Duodenal mucosa (tissue), 2 donors: ENCODE data around the gene SUPT3H.

Experiments
- H3K27ac ChIP-seq: one replicate; pipeline ENCODE4 v1.7.0; 2013; ENCODE audit warnings: low read depth, low read length
- H3K27me3 ChIP-seq, 2 donors: one replicate each; pipeline ENCODE4 v1.7.0; 2013; ENCODE audit warnings: low read length in 2 of 2, control low read depth in 1 of 2; ENCODE audit not compliant: insufficient read depth in 2 of 2, control insufficient read depth in 1 of 2
- H3K36me3 ChIP-seq, 2 donors: one replicate each; pipeline ENCODE4 v1.7.0; 2013; ENCODE audit warnings: low read length in 2 of 2, control low read depth in 1 of 2; ENCODE audit not compliant: insufficient read depth in 2 of 2, control insufficient read depth in 1 of 2
- H3K4me1 ChIP-seq, 2 donors: one replicate each; pipeline ENCODE4 v1.7.0; 2013; ENCODE audit warnings: low read length in 2 of 2, control low read depth in 1 of 2; ENCODE audit not compliant: insufficient read depth in 2 of 2, control insufficient read depth in 1 of 2
- H3K4me3 ChIP-seq, 2 donors: one replicate each; pipeline ENCODE4 v1.7.0; 2013; ENCODE audit warnings: low read length in 2 of 2, low read depth in 1 of 2
- H3K9ac ChIP-seq, 2 donors: one replicate each; pipeline ENCODE4 v1.7.0; 2013; ENCODE audit warnings: low read length in 2 of 2, low read depth in 1 of 2
- H3K9me3 ChIP-seq, 2 donors: one replicate each; pipeline ENCODE4 v1.7.0; 2013; ENCODE audit warnings: low read length in 2 of 2, control low read depth in 1 of 2; ENCODE audit not compliant: control insufficient read depth in 1 of 2

SUPT3H gene

GRCh38 chr6:45222380-45222779 is 155.4 kb downstream of the SUPT3H start:
- H3K36me3 ChIP-seq, result no peaks in the 10 kb centered on the region
- H3K4me3 ChIP-seq, result no peak overlapping the region
- H3K9ac ChIP-seq, result no peak overlapping the region

GRCh38 chr6:45215759-45216158 is 162.0 kb downstream of the SUPT3H start:
- Histone ChIP-seq H3K9ac (no peak overlapping the region), H3K4me1 (peaks cover 0 to 4% of the 10 kb centered on the region in 2 donors), H3K27ac (no peak overlapping the region), H3K27me3 (no peaks in the 10 kb centered on the region), H3K9me3 (peaks cover 0 to 12% of the 10 kb centered on the region in 2 donors), H3K36me3 (no peaks in the 10 kb centered on the region), H3K4me3 (no peak overlapping the region)

More at GRCh38 chr6:45222380-45222779, 155.4 kb downstream of the SUPT3H start:
- no peaks in the 10 kb centered on the region for H3K9me3 ChIP-seq
- no peak overlapping the region for H3K27ac ChIP-seq
- no peaks in the 10 kb centered on the region for H3K27me3 ChIP-seq
- peaks cover 0 to 4% of the 10 kb centered on the region in 2 donors for H3K4me1 ChIP-seq

GRCh38 chr6:45212976-45213375 is 164.8 kb downstream of the SUPT3H start:
- Histone ChIP-seq H3K9ac (no peak overlapping the region), H3K9me3 (peaks cover 4 to 25% of the 10 kb centered on the region in 2 donors)

GRCh38 chr6:45209762-45210161 is 168.0 kb downstream of the SUPT3H start:
- Histone ChIP-seq H3K9ac (no peak overlapping the region), H3K4me3 (no peak overlapping the region), H3K27me3 (no peaks in the 10 kb centered on the region), H3K36me3 (no peaks in the 10 kb centered on the region), H3K27ac (no peak overlapping the region), H3K4me1 (no peaks in the 10 kb centered on the region), H3K9me3 (peaks cover 4 to 14% of the 10 kb centered on the region in 2 donors)

More at GRCh38 chr6:45212976-45213375, 164.8 kb downstream of the SUPT3H start:
- Histone ChIP-seq H3K4me3 (no peak overlapping the region), H3K4me1 (no peaks in the 10 kb centered on the region), H3K27me3 (no peaks in the 10 kb centered on the region), H3K36me3 (no peaks in the 10 kb centered on the region), H3K27ac (no peak overlapping the region)

GRCh38 chr6:45206793-45207492 is 170.8 kb downstream of the SUPT3H start:
- no peak overlapping the region for H3K27ac ChIP-seq
- no peak overlapping the region for H3K4me3 ChIP-seq
- H3K36me3 ChIP-seq, result no peaks in the 10 kb centered on the region
- no peaks in the 10 kb centered on the region for H3K27me3 ChIP-seq
- peaks cover 4 to 14% of the 10 kb centered on the region in 2 donors for H3K9me3 ChIP-seq
- H3K4me1 ChIP-seq, result no peaks in the 10 kb centered on the region
- no peak overlapping the region for H3K9ac ChIP-seq

- H3K4me1 ChIP-seq, result peaks cover 0 to 6% of the 10 kb centered on the region in 2 donors
- no peaks in the 10 kb centered on the region for H3K27me3 ChIP-seq
- H3K27ac ChIP-seq, result no peak overlapping the region
- no peak overlapping the region for H3K4me3 ChIP-seq
- no peaks in the 10 kb centered on the region for H3K9me3 ChIP-seq
- no peaks in the 10 kb centered on the region for H3K36me3 ChIP-seq
- H3K9ac ChIP-seq, result no peak overlapping the region
These were observed 176.2 kb downstream of the SUPT3H start for GRCh38 chr6:45201484-45201883.

- Histone ChIP-seq H3K27me3 (no peaks in the 10 kb centered on the region), H3K27ac (no peak overlapping the region), H3K36me3 (no peaks in the 10 kb centered on the region), H3K9me3 (no peaks in the 10 kb centered on the region), H3K4me1 (peaks cover 0 to 6% of the 10 kb centered on the region in 2 donors), H3K9ac (no peak overlapping the region), H3K4me3 (no peak overlapping the region)
These were observed 177.2 kb downstream of the SUPT3H start for GRCh38 chr6:45200510-45200909.

GRCh38 chr6:45199554-45199953 is 178.2 kb downstream of the SUPT3H start:
- H3K9me3 ChIP-seq, result no peaks in the 10 kb centered on the region
- H3K36me3 ChIP-seq, result no peaks in the 10 kb centered on the region
- H3K27ac ChIP-seq, result no peak overlapping the region
- H3K27me3 ChIP-seq, result no peaks in the 10 kb centered on the region
- H3K4me1 ChIP-seq, result peaks cover 0 to 6% of the 10 kb centered on the region in 2 donors
- H3K4me3 ChIP-seq, result no peak overlapping the region
- H3K9ac ChIP-seq, result no peak overlapping the region

- H3K36me3 ChIP-seq, result no peaks in the 10 kb centered on the region
- H3K27me3 ChIP-seq, result no peaks in the 10 kb centered on the region
- H3K4me3 ChIP-seq, result no peak overlapping the region
- no peak overlapping the region for H3K9ac ChIP-seq
- no peak overlapping the region for H3K27ac ChIP-seq
- H3K4me1 ChIP-seq, result peaks cover 0 to 6% of the 10 kb centered on the region in 2 donors
- no peaks in the 10 kb centered on the region for H3K9me3 ChIP-seq
These were observed 181.6 kb downstream of the SUPT3H start for GRCh38 chr6:45196121-45196520.

- Histone ChIP-seq H3K27ac (no peak overlapping the region), H3K9me3 (no peaks in the 10 kb centered on the region), H3K36me3 (no peaks in the 10 kb centered on the region), H3K4me3 (no peak overlapping the region), H3K9ac (no peak overlapping the region), H3K27me3 (no peaks in the 10 kb centered on the region), H3K4me1 (peaks cover 0 to 6% of the 10 kb centered on the region in 2 donors)
These were observed 182.6 kb downstream of the SUPT3H start for GRCh38 chr6:45195137-45195536.
